GM19324 (cell line): ENCODE results near the gene SPOCK1.

Source experiments
- ATAC-seq: cut with Tn5 transposase; IDR thresholded peaks from one replicate; pipeline ENCODE4 v1.9.1; 2021; ENCODE audit warnings: mild to moderate bottlenecking, moderate library complexity; ENCODE audit not compliant: unreplicated experiment, low FRiP score

SPOCK1 gene

DNA sequence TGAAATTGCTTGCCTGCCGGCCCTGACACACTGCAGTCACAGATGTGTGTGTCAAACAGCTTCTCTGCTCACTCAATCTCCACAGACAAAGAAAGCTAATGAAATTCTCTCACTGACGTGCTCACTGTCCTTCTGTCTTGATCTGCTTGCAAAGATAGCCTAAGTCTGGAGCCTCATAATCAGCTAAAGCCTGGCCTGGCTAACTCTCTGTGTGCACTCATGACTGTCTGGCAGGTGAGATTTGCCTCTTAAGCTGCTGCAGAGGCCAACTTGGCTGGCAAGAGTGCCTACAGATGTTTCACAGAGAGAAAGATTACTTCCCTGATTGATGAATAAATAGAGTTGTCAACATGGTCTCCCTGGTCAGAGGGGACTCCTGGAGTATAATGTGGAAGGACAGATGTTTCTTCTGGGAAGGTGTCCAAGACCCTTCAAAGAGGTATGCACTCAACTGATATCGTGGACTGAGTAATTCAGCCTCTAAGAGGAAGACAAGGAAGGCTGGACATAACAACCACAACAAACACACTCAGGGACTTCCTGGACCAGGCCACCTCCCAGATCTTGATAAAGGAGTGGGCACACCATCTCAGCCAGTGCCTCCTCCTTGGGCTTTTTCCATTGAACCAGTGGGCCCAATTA lies 362.0 kb downstream of the SPOCK1 start:
- no peak for ATAC-seq

DNA sequence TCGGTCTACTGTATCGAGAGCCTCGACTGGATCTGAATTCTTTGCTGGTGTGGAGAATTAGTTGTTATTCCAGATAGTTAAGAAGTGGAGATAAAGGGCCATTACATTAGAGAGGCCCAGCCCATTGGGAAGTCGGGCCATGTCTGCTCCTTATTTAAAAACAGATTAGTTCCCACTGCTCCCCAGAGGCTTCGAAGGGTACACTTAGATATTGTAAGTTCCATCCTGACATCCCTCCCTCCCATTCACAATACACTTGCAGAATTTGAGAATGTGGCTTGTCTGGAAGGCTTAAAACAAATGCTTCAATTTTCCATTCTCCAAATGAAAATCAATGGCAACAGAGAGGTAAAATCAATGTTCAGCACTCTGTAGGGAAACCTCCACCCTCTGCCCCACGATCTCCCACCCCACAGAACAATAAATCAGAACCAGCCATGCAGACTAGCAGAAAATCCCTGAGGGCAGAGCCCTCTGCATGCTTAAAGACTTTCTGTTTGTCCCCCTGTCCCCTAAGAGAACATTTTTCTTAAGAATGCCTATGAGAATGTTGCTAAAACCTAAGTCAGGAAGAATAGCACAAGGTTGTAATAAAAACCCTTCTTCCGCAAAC lies 364.1 kb downstream of the SPOCK1 start:
- no peak for ATAC-seq

DNA sequence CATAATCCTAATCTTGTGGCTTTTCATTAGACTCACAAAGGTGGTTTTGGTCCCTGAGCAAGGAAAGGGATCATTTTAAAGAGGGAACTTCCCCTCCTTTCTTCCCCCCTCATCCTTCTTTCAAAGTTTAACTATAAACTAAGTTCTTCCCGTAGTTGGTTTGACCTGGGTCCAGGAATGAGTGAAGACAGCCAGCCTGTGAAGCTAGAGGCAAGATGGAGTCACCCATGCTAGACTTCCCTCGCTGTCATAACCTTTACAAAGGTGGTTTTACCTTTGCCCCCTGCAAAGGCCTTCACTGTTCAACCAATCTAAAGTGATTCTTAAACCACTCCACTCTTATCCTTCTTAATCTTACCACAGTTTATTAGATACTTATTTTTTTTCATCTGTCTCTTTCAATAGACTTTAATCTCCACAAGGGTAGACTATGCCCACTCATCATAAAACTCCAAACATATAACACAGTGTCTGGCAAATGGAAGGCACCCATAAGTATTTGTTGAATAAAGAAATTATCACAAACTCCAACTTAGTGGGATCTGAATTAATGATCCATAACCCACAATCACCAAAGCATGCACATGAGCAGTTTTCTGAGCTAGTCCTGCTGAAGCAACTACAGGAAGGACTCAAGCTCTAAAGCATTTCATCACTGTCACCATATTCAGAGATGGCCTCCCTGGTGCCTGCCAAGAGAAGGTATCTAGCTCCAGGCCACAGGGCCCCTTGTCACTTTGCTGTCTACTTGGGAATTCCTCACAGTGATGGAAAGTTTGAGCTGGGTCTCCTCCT lies 369.0 kb downstream of the SPOCK1 start:
- no peak for ATAC-seq

DNA sequence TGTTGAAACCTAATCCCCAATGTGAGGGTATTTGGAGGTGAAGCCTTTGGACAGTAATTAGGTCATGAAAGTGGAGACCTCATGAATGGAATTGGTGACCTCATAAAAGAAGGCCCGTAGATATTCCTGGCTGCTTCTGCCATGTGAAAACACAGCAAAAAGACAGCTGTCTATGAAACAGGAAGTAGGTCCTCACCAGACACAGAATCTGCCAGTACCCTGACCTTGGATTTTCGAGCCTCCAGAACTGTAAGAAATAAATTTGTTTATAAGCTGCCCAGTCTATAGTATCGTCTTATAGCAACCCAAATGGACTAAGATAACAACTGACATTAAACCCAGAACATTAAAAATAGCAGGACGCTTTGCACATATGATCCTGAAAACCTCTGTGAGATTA lies 371.1 kb downstream of the SPOCK1 start:
- no peak for ATAC-seq

DNA sequence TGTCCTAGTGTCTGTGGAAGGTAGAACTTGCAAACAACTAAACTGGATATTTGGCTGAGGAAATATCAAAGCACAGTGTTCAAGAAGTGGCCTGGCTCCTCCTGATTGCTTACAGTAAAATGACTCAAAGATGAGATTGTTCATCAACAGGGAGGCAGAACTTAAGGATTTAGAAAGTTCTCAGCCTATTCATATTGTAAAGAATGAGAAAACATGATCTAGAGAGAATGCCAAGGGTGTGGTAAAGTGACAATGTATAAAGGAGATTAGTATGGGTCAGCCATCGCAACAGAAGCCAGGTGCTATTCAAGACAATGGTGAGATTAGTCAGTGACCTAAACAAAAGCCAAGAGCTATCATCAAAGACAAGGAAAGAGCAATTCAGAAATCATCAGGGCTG lies 372.3 kb downstream of the SPOCK1 start:
- ATAC-seq = no peak

DNA sequence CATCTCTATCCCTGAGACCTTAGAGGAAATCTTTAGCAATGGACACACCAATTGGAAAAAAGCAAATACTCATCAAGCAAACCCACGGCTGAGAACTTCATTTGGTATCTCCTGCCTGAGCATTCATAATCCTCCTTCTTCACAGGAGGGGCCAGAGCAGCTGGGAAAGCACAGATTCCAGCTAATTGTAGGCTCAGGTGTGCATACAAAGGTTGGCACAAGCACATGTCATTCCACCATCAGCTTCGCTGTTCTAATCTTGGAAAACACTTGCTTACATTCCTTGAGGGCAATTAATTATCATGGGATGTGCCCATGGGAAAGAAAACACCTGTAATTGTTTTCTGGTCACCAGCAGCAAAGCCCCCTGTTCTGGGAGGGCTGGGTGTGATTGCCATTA lies 376.6 kb downstream of the SPOCK1 start:
- ATAC-seq = no peak

DNA sequence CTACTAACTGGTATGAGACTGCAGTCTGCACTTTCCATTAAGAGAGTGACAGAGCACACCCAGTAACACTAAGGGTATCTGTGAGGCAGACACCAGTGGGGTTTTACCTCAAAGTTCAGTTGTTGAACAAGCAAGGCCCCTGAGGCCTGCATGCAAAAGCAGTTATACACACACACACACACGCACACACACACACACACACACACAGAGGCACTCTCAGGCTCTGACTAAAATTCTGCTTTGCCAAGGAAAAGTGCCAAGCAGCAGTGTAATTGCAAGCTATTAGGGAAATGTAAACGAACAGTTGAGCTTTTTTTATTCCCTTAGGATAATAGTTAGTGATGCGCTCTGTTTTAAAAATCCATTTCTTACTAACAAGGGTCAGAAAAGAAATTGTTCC lies 377.1 kb downstream of the SPOCK1 start:
- no peak for ATAC-seq

DNA sequence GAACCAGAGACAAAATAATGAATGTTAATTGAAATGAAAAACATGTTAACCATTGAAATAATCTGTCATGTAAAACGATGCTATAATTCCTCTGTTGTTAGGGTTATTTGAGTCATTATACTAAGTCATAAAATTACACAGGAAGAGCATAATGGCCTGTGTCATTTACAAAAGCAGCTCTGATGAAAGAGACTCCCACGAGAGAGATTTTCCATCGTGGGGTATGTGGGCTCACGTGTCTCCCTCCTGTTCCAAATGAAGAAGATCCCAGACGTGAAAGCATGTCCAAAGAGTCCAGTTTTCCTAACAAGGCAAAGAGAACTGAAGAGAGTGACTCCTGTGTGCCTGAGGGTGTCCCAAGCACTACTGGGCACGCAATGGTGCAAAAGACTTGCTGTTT lies 379.8 kb downstream of the SPOCK1 start:
- ATAC-seq = no peak

DNA sequence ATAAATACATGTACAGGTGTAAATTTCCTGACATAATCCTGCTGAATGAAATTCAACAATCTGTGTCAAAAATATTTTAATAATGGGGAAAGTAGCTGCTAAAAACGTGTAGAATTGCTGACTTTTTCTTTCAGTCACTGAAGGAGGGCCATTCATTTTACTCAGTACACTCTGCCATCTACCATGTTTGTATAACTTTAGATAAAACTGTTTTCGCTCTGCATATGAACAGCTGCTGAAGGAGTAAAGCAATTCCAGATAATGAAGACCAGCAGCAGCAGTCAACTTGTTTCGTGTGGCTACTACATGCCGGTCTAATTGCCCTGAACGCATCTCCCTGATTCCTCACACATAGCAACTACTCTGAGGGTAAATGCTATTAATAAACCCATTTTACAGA lies 380.5 kb downstream of the SPOCK1 start:
- no peak for ATAC-seq

DNA sequence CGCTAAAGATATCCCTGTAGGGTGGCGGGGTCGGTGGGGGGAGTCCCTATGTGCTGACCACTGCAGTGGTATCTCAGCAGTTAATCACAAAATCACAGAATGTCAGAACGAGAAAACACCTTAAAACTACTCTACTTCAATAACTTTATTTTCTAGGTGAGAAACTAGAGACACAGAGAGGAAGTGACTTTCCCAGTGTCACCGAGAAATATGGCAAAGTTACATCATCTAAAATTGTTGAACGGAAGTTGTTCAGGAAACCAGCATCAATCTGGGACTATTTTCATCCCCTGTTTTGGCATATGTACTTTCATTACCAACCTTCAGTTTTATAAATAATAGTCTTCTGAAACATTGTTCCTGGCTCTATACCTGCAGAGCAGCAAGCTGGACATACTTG lies 384.0 kb downstream of the SPOCK1 start:
- no peak for ATAC-seq

DNA sequence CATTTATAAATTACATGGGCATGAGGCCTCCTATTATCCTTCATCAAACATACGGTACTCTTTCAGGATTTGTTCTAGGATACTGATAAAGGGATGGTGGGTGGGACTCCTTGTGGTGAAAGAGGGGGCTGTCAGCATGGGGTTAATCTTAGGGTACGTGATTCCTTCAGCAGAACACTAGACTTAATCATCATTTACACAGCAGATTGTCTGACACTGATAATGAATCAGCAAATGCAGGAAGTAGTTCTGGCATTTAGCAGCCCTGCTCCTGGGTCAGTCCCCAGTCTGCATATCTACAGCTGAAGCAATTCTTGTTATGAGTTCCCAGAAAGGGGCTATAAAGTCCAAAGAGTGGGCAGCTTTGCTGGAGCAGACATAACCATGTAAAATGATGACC lies 384.6 kb downstream of the SPOCK1 start:
- ATAC-seq = no peak

DNA sequence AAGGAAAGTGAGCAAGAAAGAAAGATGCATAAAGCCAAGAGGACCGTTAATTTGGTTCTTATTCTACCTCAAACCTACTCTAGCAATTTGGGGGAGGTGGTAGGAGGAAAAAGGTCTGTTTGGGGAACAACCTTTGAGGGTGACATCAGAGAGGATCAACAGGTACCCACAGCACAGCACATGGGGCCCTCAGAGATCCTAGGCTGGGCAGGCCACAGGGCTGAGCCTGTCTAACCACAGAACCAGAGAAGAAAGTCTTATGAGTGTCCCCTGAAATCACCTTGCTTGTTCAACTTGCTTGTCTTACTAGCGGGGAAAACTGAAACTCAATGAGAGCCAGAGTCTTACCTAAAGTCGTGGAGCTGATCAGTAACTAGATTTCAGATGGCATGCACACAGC lies 385.2 kb downstream of the SPOCK1 start:
- ATAC-seq = no peak

DNA sequence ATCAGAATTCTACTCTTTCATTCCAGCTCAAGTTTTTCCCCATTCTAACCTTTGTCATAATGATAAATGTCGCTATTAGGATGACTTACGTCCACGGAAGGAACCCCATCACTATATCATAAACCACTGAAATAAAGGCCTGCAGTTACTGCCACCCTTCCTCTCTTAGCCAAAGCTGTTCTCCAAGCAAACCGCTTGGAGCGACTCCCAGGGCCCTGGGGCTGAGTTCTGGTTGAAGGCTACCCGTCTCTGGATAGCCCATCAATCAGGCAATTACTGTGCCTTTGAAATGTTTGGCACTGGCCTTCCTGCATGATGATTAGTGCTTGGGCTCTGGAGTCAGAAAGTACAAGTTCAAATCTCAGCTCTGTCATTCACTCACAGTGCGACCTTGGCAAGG lies 386.0 kb downstream of the SPOCK1 start:
- no peak for ATAC-seq

DNA sequence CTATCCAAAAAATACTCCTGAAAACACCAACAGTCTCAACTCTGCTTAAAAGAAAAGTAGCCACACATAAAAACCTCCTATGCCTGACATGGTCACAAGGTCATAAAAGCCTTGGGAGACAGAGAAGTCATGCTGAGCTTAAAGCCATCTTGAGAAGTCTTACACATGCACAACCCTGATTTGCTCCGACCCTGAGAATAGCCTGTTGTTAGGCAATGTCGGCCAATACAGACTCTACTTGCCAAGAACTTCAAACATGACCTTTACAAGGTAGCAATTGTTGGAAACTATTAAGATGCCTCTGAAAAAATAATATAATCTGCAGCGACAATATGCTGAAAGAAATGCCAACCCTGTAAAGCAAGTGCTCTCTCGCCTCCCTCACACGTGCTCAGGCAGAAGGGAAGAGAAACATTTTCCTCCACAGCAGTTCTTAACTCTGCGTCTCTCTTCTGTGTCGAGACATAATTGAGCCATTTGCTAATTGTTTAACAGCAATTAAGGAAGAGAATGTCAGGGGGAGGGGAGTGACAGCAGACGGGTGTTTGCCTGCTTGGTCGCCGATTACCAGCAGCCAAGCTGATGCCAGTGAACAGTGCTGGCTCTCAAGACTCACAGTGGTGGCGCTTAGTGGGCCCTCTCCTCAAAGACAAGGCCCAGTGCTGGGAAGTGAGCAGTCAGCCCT lies 393.6 kb downstream of the SPOCK1 start:
- no peak for ATAC-seq

DNA sequence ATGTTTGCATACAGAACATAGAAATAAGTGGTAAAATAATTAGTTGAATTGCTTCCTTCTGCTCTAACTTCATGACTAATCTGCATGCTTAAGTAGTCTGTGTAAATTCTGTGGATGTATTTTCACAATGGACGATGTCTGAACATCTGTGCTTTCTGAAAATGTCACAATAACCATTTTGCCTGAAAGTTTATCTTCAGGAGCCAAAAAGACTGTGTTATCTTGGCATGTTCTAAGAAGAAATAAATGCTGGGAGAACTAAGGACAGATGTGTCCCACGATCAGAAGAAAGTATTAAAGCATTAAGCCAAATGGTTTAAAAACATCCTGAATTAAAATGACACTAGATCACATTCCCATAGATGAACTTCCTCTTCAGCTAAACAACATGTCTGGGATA lies 397.6 kb downstream of the SPOCK1 start:
- no peak for ATAC-seq

DNA sequence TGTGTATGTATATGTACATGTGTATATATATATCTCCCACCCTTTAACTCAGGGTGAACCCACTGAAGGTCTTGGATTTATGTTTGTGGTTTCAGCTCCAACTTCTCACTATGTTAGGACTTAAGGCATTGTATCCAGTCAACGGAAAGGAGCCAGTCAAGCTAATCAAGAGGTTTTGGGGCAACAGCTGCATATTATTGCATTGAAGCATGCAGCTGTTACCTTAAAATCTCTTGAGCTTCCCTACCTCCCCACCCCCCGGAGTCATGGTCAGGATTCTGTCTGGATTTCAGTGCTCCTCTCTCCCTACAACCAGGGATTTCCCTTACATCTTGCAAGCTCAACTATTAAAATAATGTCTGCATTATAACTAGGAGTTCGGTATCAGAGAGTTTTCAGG lies 399.5 kb downstream of the SPOCK1 start:
- no peak for ATAC-seq

DNA sequence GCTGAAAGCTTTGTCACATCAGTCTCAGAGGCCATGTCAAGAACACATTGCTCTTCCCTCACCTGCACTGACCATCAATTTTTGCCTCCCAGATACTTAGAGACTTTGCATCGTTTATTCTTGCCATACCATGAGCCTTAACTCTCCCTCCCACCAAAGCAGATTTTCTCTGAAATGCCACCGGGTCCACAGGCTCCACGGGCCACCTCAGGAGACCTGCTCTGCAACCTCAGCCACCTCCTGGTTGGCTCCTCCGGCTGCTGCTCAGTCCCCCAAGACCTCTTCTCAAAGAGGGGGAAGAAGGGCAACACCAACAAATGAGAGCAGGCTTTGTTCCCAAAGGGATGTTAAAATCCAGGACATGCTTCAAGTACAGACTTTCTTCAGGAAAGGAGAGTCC lies 400.5 kb downstream of the SPOCK1 start:
- ATAC-seq = no peak

DNA sequence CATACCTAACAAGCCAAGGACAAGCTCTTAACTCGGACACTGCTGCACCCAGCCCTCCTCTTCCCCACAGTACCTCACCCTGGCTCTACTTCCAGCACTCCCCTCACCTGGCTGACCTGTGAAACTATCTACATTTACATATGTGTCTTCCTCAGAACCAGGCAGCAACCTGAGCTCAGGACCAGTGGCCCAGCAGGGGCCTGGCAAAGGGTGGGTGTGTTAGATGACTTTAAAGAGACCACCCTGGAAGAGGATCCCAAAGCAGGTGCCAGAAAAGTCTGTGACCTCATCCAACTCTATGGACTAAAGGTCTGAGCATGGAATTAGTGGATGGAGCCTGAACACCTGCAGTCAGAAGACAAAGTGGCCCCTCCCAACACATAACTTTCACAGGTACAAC lies 400.9 kb downstream of the SPOCK1 start:
- no peak for ATAC-seq

DNA sequence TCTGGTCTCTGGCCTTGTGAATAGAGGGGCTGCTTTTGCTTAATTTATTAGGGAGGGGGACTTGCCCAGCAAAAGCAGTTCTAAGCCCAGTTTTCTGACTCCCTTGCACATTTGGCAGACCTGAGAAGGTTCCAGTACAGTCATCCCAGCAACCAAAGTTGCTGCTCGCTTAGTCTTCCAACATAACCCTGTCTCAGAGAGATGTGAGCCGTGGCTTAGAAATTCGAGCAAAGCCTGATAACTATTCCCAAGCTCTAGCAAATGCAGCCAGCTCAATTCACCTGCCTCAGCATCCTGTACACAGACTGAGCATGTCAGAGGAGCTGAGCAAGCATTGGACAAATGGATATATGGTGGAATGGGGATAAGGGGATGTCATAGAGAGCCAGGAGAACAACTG lies 401.9 kb downstream of the SPOCK1 start:
- no peak for ATAC-seq

DNA sequence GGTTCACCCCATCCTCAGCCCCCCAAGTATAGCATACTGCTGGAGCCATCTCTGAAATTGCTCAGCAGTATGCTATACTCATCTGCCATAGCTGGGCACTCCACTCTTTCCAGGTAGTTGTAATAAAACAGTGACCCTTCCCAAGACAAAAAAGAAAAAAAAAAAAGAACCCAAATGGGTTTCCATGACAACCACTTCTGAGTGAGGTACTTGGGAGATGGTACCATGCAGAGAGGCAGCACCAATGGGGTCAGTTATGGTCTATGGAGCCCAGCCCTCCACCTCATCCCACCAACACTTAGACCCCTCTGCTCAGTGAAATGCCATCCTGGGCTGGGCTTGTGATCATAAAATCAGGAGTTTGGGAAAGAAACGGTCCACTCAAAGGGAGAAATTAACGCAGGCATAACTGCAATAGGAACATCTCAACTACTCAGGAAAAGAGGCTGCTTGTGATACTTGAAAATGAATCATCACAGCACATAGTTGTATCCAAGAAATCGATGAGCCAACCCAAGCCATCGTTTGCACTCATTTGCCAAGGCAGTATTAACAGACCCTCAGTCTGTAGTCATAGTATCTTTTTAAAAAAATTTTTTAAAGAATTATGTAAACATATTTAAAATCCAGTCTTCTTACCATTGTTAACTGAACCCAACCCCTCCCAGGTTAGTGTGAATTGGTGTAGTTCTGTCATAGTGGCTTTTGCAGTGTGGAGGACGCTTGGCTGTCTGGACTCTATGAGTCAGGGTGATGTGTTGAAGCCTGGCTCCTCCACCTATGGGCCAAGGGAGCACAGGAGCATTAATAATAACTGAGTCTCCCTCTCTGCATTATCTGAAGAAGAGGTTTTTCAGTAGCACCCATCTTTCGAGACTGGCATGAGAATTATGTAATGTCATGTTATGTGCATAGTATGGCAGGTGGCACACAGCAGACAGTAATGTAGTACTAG lies 402.7 kb downstream of the SPOCK1 start:
- no peak for ATAC-seq
